Ovary (tissue), 9 donors: ENCODE data around the gene MYH9. TPM values are rescaled to one million over a fixed set of nuclear protein-coding genes. Genes with fewer than 3 reads are reported as not detected.

Experiments used
- DNase-seq, 5 donors: peaks; one replicate each; pipeline ENCODE4 v3.0.0-alpha.2; 2019 to 2020
- H3K27ac ChIP-seq, 2 donors: fragments of 200-600 bp; one replicate each; pipeline versions ENCODE4 v1.5.1 to v1.8.0; 2019 to 2022
- H3K27me3 ChIP-seq: fragments of 200-600 bp; one replicate; pipeline ENCODE4 v1.8.0; 2022
- H3K36me3 ChIP-seq: fragments of 200-600 bp; sonication (generic); one replicate; pipeline ENCODE4 v1.5.1; 2019
- H3K4me1 ChIP-seq: one replicate; pipeline ENCODE4 v1.8.1; 2013; ENCODE audit warnings: mild to moderate bottlenecking, moderate library complexity; ENCODE audit not compliant: insufficient read depth
- H3K4me3 ChIP-seq: fragments of 200-600 bp; sonication (generic); one replicate; pipeline ENCODE4 v1.5.1; 2017
- H3K9me3 ChIP-seq, 2 donors: fragments of 200-600 bp in 1 of 2; sonication (generic) in 1 of 2; one replicate each; pipeline versions ENCODE4 v1.5.1 to v1.8.1; 2013 to 2019; ENCODE audit warnings: mild to moderate bottlenecking in 1 of 2, moderate library complexity in 1 of 2
- CTCF ChIP-seq, 3 donors: fragments of 450-650 bp in 2 of 3; fragments of 200-600 bp in 1 of 3; IDR thresholded peaks; one replicate each; pipeline versions ENCODE4 v1.5.1 to v1.8.0; 2016 to 2022; ENCODE audit warnings: antibody characterized with exemption in 3 of 3, mild to moderate bottlenecking in 1 of 3
- EP300 ChIP-seq: sonication (generic); formaldehyde crosslinking; IDR thresholded peaks from one replicate; pipeline ENCODE4 v1.6.1; 2017; ENCODE audit warnings: antibody characterized with exemption
- POLR2A ChIP-seq: fragments of 450-650 bp; IDR thresholded peaks from one replicate; pipeline ENCODE4 v1.6.1; 2017; ENCODE audit warnings: antibody characterized with exemption, mild to moderate bottlenecking, moderate library complexity
- WGBS, 3 donors: extraction: QIAGEN DNeasy Blood & Tissue Kit in 1 of 3; methylation state at CpG; one replicate each; pipeline versions ENCODE4 v1.1.5 to v1.1.7; 2013 to 2017; 5-methylcytosine and 5-hydroxymethylcytosine counted together
- intact Hi-C, 4 donors: fragments of 100-400 bp; cut with DNase I; formaldehyde crosslinking; loops; one replicate each; pipeline versions ENCODE4 v1.11.0 to v1.15.1; 2022 to 2023
- polyA plus RNA-seq, 2 donors: library from polyadenylated mRNA; stranded (reverse); fragments of 200-250 nt in 1 of 2; fragments of 350-450 nt in 1 of 2; fragmentation: Illumina TruSeq in 1 of 2; extraction: RNeasy Lipid Tissue Mini Kit (QIAGEN cat#74804) in 1 of 2; gene quantifications; one replicate each; pipeline ENCODE4 v1.2.3, GENCODE V29; 2013 to 2014
- total RNA-seq, 7 donors: library from RNA; depleted of rRNA in 2 of 7; stranded (reverse); fragments of >200 nt in 2 of 7; fragmentation: NEBNext Ultra II Directional in 3 of 7; extraction: Animal tissue kit (Norgen Biotek cat#: 25700) in 3 of 7; gene quantifications; one replicate each; pipeline versions ENCODE4 v1.1.0 to v1.2.4, GENCODE V29; 2016 to 2023
- donor health status: DM: no; HTN: no; CAD: no; lungs with moderate emphysema.
- donor health status: DM: no; HTN: no; CAD: no.
- donor health status: Bipolar disorder and iron deficiency.
- donor health status: DM: yes; HTN: yes; CAD: no.
- donor health status: DM: no; HTN: no; CAD: no.
- donor health status: DM: yes; HTN: yes; CAD: no.

The MYH9 gene
- total and polyA plus RNA-seq, 9 donors: 128 to 530 (median 348) TPM

- Histone ChIP-seq H3K36me3 (no peaks in the 10 kb centered on the region), H3K27me3 (no peaks in the 10 kb centered on the region), H3K9me3 (no peaks in the 10 kb centered on the region), H3K4me3 (no peak overlapping the region), H3K27ac (no peak overlapping the region), H3K4me1 (no peaks in the 10 kb centered on the region)
- WGBS, 3 donors: 53 to 71% (median 54%) methylated on average over 5 of the region's 5 CpGs
- no peak for DNase-seq
- no peak for TF ChIP-seq CTCF (IDR thresholded peaks at IDR 0.05)
- TF ChIP-seq EP300: no peak
- no peak for TF ChIP-seq POLR2A
- intact Hi-C loops: no loop called here
Observed at GRCh38 chr22:36244522-36245391, 143.0 kb downstream of the MYH9 start.

GRCh38 chr22:36243986-36244385 is 143.8 kb downstream of the MYH9 start:
- Histone ChIP-seq H3K4me1 (no peaks in the 10 kb centered on the region), H3K9me3 (no peaks in the 10 kb centered on the region), H3K27ac (no peak overlapping the region), H3K36me3 (no peaks in the 10 kb centered on the region), H3K4me3 (no peak overlapping the region), H3K27me3 (no peaks in the 10 kb centered on the region)
- intact Hi-C loops: no loop called here
- no peak for DNase-seq
- TF ChIP-seq EP300 (no peak), POLR2A (no peak), CTCF (IDR thresholded peaks at IDR 0.05) (no peak)
- WGBS, 3 donors: 91 to 96% (median 94%) methylated on average over 3 to 5 of the region's 5 CpGs

- Histone ChIP-seq H3K9me3 (no peaks in the 10 kb centered on the region), H3K36me3 (no peaks in the 10 kb centered on the region), H3K27ac (peak within 1 kb of the TSS; percentile 66 to 83), H3K4me1 (peaks cover 16% of the 10 kb centered on the region), H3K27me3 (no peaks in the 10 kb centered on the region), H3K4me3 (peak within 1 kb of the TSS; percentile 48)
- no peak for TF ChIP-seq EP300
- TF ChIP-seq POLR2A: peak; percentile 71
- peak; percentile 60 to 79 (median 78) for TF ChIP-seq CTCF (IDR thresholded peaks at IDR 0.05)
- peak; percentile 85 to 92 (median 90) for DNase-seq
- WGBS, 3 donors: 2 to 7% (median 3%) methylated on average over 13 of the region's 13 CpGs
- intact Hi-C loops: loop anchor here in 1 of 4 donors (10.0 kb wide), 1 partner anchor 95 kb away; no protein-coding TSS in a partner anchor
Observed at GRCh38 chr22:36239401-36240171, 148.2 kb downstream of the MYH9 start, which contains the start of gene APOL2. Gene APOL2 (minus strand): TSS chr22:36239527. CDS start chr22:36233162, 6,365 bp downstream.

- TF ChIP-seq EP300: no peak
- no peak for TF ChIP-seq CTCF (IDR thresholded peaks at IDR 0.05)
- no peak for TF ChIP-seq POLR2A
- H3K4me3 ChIP-seq: peak overlapping the region; percentile 48
- DNase-seq: no peak
- 0% methylated on average over 4 of the region's 4 CpGs for WGBS, 3 donors
- intact Hi-C loops: loop anchor here in 1 of 4 donors (10.0 kb wide), 1 partner anchor 94 kb away; no protein-coding TSS in a partner anchor
- H3K36me3 ChIP-seq: no peaks in the 10 kb centered on the region
- H3K4me1 ChIP-seq: peaks cover 16% of the 10 kb centered on the region
- H3K27ac ChIP-seq: peak overlapping the region; percentile 66 to 83
- H3K27me3 ChIP-seq: no peaks in the 10 kb centered on the region
- no peaks in the 10 kb centered on the region for H3K9me3 ChIP-seq
Observed at GRCh38 chr22:36239150-36239400, 148.7 kb downstream of the MYH9 start.
